NCI-H524 (cell line): ENCODE results near the gene PDF.
"Not testable (repeated sequence)": the region's sequence is repeated elsewhere in the genome, so short reads cannot be mapped to it uniquely, and the experiment has no call there.

Experiments
- DNase-seq, 2 experiments: peaks; one replicate each; lab custom pipeline; 2025; lab: John Stamatoyannopoulos, UW

The PDF gene

DNA sequence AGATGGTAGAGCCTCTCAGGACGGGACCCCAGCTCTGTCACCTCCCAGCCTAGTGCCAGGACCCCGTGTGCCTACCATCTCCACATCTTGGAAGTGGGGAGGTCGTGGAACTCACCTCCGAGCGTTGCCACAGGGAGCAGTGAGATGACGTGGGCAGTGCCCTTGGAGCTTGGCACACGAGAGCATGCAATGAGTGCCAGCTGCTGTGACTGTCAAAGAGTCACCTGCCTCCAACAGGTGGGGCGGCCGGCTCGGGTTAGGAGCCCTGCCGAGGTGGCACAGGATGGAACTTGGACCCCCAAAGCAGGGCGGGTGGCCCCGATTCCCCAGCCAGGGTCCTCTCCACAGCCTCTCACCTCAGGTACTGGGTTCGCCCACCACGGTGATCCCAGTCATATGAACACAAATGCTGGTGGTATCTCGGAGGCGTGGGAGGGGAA lies 13.8 kb downstream of the PDF start:
- no peak for DNase-seq

DNA sequence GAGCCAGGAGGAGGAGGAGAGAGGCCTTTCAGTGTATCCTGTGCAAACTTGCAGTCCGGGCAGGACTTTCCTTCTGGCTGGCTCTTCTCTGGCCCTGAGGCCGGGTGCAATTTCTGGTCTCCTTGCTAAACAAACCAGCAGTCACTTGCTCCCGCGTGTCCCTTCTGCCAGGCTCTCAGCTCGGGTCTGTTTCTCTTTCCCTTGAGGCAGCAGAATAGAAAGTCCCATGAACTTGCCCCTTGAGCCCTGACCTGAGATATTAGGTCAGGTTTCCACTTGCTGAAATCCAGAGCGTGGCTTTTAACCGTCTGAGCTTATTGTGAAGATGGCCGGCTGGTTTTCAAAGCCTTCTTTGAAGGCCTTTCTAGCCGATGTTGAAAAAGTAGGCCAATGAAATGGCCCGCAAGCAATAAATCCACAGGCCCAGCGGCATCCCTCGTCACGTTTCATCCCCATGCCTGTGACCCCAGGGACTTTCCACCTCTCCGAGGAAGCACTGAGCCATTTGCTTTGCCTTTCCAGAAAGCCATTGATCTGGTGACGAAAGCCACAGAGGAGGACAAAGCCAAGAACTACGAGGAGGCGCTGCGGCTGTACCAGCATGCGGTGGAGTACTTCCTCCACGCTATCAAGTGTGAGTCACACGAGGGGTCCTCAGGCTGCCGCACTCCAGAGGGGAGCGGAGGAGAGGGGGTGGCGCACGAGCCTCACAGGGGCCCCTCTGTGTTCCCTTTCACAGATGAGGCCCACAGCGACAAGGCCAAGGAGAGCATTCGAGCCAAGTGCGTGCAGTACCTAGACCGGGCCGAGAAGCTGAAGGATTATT lies 14.7 kb downstream of the PDF start:
- DNase-seq, result no peak

DNA sequence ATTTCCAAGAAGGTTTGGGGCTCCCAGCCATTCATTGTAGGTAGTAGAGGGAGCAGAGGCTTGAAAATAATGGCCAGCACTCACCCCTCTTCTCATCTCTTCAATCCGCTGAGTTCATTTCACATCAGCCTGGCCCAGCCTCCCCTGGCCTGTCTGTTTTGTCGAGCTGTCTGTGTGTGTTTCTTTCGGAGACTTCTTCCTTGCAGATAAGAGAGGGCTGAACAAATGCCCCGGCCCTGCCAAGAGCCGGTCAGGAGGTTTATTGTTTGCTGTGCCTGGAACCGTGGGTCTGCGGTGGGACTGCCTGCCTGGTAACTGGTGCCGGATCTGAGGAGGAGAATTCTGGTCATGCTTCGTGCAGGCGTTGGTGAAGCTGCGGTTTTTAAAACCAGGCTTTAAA lies 15.9 kb downstream of the PDF start:
- no peak for DNase-seq

DNA sequence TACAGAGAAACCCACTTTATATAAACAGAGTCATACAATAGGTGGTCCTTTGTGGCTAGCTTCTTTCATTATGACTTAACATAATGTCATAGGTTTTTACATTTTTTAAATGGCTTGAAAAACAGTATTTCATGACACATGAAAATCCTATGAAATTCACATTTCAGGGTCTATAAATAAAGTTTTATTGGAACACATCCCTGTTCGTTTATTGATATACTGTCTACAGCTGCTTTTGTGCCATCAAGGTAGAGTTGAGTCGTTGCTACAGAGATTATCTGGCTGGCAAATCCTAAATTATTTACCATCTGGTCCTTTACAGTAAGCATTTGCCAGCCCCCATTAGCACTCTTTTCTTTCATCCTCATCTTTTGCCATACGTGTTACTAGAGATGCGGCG lies 16.9 kb downstream of the PDF start:
- DNase-seq, result peak in 1 of 2 experiments; percentile 68

DNA sequence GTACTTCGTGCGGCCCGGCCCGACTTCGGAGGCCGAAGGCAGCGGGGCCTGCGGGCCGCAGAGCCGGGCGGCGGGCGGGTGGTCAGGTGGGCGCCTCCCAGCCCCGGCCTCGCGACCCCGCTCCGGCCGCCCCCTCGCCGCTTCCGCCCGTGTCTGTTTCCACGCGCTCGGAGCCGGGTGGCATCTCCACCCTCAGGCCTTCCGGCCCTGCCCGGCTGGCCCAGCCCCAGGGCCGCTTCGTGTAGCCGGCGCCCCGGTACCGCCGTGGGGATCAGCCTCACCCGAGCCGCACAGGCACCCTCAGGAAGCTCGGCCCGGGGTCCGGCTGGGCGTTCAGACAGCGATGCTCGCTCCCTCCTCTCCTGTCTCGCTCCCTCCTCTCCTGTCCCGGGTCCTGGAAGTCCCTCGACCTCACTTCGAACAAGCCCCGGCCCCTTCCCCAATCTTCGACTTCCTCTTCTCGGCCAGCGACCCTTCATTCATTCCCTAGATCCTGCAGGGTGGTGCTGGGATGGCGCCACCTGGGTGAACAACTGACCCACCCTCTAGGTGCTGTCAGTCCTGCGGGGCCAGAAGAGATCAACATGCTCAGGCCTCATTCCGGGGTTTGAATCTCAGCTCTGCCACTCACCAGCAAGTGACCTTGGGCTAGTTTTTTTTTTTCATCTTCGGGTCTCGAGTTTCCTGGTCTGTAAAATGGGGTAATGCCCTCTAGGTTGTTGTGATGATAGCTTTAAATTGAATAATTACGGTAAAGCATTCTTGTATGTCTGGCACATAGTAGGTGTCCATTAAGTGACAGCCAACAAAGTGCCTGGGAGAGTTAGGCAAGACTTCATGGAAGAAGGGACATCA lies 18.6 kb downstream of the PDF start:
- peak in 1 of 2 experiments; percentile 52 for DNase-seq

DNA sequence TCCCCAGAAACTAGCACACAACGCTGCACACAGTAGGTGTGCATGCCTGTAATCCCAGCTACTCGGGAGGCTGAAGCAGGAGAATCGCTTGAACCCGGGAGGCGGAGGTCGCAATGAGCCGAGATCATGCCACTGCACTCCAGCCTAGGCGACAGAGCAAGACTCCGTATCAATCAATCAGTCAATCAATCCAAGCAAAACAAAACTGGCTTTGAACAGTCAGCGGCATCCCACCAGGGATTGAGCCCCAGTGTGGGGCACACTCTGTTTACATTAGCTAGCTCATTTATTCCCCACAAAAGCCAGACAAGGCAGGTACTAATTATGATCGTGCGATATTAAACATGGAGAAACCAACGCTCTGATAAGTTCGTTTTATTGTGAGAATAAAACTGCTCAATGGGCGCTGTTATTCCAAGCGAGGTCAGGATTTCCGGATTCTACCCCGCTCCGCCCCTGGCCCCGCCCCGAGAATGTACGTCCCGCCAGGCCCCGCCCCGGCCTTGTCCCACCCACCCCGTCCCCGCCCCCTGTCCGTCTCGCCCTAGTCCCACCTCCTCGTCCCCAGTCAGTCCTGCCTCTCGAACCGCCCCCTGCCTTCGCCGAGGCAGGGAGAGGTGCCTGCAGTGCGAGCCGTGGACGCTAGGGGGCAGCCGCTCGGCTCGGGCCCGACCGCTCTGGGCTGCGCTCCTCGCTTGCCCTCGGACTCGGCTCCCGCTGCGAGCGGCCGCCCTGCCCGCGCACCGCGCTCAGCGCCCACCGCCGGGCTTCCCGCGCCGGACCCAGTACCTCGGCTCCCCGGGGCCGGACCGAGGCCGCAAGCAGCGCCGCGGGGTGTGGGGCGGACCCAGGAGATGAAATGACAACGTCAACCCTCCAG lies 19.5 kb downstream of the PDF start, which contains the start of gene VPS4A:
Gene VPS4A (plus strand): TSS at position 698 of the 880 bp plus-strand sequence. CDS start 162 bp downstream, at position 860.
- peak; percentile 93 to 94 for DNase-seq

DNA sequence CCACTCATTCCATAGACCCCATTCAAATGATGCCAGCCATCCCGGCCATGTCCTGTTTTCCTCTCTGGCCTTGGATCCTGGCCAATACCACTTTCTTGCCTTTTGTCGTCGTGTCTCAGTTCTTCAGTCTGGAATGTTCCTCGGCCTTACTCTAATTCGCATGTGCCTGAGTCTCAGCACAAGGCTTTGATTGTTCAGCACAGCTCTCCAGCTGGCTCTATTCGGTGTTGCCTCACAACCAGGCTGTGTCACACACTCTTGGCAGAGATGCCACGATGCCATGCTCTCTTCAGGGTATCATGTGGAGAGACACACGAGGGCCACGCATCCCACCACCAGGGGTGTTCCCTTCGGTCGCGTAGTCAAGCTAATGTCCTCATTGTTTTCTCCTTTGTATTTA lies 21.1 kb downstream of the PDF start:
- no peak for DNase-seq

DNA sequence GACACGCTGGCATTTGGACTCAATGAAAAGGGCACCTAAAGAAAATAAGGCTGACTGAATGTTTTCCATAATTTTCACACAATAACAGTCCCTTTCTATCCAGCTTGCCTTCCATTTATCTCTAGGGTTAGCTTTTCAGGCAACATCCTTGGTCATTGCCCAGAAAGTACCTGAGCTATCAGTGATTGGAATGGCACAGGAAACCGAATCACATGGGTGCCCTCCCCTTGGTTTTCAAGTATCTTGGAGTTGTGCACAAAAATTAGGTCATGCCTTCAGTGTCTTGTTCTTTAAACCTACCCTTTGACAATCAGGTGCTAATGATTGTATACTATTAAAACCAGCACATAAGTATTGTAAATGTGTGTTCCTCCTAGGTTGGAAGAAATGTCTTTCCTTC lies 22.5 kb downstream of the PDF start:
- DNase-seq, result no peak

DNA sequence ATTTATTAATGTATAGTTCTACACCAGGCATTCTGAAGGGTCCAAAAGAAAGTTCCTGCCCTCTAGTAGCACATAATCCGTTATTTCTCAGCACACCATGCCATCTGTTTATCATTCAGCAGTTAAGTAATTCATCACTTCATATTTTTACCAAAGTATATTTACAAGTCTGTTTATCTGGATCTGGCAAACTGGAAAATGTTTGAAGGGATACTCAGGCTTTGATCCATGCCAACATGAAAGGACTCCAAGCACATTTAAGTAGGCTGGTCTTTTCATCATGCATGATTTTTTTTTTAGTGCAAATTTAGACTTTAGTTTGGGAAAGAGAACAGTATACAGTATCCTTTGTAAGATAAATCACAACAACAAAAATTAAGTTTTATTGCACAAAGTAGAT lies 23.3 kb downstream of the PDF start:
- no peak for DNase-seq

DNA sequence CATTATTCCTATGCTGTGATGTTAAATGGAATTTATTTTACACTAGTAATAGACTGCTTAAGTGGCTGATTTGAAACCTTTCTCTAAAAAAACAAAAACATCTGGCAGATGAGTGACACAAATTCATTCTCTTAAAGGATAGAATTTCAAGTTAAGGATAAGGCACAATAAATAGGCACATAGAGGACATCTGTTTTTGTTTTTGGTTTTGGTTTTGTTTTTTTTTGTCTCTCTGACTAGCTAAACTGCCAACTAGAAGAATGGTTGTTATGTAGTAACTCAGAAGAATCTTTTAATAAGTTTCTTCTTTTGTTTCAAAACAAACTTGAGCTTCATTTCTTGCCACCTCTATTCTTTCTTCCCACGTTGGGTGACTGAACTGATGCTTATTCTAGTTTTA lies 24.4 kb downstream of the PDF start:
- peak in 1 of 2 experiments; percentile 51 for DNase-seq

DNA sequence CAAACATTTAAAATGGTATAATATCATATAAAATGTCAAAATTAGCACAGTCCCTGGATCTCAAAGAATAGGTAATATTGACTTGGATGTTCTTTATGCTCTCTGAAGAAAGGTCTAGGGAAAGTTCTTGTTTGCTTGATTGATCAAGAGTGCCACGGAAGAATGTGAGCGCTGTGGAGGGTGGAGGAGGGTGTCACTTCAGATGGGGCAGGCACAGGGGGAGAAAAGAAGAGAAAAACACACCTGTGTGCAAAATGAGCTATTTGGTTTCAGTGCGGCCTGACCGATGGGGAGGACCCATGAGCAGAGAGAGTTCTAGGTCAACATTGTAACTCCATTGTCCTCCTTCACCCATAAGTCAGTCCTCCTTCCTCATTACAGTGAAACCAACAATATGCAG lies 28.1 kb downstream of the PDF start:
- no peak for DNase-seq

DNA sequence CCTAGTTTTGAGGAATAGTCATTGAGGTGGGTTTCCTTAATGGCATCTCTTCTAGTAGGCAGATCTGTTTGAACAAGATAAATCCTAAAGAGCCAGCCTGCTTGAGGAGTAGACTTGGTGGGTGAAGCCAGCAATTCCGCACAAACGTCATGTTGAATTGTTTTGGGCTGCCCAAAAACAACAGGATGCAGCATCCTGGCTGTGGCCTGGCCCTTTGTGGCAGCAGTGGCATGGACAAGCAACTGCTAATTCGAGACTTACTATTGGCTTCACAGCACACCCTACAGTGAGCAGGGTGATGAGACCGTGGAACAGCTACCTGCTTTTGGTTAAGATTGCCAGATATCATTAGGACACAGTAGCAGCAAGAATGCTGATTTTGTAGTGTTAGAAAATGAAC lies 28.5 kb downstream of the PDF start:
- no peak for DNase-seq

DNA sequence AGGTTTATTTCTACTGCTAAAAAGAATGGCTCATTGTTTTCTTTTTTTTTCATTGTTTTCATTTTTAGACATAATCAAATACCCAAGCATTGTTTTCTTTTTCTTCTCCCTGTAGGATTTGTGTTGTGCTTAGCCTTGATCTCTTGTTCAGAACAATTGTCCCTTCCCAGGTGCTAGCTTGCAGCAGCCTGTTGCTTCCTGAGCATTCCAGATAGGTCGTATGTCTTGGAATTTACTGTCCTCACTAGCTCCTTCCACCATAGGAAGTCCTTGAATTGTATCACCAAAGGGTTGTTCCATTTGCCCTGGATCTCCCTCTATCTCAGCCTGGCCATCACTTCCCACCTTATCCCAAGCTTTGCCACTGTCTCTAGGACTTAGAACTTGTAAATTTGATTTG lies 29.2 kb downstream of the PDF start:
- no peak for DNase-seq

DNA sequence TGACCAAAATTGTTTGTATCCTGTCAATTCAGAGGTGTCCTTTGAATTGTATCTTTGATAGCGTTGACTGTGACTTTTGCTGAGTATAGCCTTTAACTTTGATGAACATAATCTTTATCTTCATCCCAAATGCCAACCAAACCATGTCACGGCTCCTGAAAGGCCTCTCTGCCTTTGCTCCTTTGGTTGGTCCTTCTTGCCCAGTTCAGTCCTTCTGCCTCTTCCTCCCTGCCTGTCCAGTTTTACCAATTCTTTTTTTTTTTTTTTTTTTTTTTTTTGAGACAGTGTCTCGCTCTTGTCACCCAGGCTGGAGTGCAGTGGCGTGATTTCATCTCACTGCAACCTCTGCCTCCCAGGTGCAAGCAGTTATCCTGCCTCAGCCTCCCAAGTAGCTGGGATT lies 32.1 kb downstream of the PDF start:
- DNase-seq, result no peak

DNA sequence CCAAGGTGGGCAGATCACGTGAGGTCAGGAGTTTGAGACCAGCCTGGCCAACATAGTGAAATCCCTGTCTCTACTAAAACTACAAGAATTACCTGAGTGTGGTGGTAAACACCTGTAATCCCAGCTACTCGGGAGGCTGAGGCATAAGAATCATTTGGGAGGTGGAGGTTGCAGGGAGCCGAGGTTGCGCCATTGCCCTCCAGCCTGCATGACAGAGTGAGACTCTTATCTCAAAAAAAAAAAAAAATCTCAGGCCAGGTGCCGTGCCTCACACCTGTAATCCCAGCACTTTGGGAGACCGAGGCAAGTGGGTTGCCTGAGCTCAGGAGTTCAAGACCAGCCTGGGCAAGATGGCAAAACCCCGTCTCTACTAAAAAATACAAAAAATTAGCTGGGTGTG lies 33.6 kb downstream of the PDF start:
- DNase-seq, result not testable (repeated sequence)

DNA sequence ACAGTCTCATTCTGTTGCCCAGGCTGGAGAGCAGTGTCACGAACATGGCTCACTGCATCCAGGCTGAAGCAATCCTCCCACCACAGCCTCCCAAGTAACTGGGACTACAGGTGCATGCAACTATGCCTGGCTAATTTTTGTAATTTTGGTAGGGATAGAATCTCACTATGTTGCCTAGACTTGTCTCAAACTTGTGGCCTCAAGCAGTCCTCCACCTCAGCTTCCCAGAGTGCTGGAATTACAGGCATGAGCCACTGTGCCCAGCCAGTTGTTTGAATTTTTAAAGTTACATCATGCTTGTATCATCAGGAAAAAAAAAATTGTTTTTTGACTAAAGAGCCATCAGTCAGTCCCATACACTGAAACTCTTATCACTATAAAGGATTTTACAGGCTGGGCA lies 36.3 kb downstream of the PDF start:
- no peak for DNase-seq

DNA sequence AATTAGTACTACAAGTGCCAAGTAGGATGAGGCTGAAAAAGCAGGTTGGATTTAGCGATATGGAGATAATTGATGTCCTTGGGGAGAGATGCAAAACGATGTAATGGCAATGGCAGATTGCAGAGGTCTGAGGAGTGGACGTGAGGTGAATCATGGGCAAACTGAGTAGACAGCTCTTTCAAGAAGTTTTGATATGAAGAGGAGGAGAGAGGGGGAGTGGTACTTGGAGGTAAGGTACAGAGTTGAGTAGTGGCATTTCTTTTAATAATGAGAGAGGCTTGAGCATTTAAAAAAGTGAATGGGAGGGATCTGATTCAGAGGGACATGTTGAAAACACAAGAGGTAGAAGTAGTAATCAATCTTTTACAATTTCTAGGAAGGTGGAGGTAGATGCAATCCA lies 37.0 kb downstream of the PDF start:
- DNase-seq, result no peak

DNA sequence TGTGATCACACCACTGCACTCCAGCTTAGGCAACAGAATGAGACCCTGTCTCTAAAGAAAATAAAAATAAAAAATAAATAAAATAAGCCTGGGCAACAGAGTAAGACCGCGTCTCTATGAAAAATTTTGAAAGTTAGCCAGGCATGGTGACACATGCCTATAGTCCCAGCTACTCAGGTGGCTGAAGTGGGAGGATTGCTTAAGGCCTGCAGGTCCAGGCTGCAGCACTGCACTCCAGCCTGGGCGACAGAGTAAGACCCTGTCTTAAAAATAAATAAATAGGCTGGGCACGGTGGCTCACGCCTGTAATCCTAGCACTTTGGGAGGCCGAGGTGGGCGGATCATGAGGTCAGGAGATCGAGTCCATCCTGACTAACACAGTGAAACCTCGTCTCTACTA lies 38.7 kb downstream of the PDF start:
- DNase-seq, result not testable (repeated sequence)

DNA sequence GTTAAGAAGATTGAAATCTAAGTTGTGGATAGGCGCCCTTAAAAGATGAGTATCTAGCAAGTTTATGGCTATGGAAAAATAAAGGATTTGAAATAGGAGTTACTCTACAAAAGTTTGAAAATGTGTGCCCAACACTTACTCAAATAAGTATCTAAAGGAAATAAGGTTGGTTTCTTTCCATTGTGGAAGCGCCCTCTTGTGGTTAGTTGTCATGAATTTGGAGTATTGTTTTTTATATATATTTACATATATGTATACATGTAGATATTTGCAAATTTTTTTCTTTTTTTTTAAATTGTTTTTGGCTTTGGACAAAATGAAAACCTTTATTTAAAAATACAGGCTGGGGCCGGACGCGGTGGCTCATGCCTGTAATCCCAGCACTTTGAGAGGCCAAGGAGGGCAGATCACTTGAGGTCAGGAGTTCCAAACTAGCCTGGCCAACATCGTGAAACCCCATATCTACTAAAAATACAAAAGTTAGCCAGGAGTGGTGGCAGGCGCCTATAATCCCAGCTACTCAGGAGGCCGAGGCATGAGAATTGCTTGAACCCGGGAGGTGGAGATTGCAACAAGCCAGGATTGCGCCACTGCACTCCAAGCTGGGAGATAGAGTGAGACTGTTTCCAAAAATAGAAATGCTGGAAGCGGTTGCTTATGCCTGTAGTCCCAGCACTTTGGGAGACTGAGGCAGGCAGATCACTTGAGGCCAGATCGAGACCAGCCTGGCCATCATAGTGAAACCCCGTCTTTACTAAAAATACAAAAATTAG lies 43.3 kb downstream of the PDF start:
- peak; percentile 5 to 66 for DNase-seq

DNA sequence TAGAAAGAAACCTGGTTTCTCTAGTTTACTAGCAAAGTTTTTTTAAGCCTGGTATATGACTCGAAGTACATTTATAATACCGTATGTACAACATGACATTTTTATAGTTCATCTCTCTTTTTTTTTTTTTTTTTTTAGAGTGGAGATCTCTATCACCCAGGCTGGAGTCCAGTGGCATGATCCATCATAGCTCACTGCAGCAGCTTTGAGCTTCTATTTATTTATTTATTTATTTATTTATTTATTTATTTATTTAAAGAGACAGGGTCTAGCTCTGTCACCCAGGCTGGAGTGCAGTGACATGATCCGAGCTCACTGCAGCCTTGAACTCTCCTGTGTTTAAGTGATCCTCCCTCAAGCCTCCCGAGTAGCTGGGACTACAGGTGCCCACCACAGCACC lies 45.1 kb downstream of the PDF start:
- DNase-seq, result no peak

DNA sequence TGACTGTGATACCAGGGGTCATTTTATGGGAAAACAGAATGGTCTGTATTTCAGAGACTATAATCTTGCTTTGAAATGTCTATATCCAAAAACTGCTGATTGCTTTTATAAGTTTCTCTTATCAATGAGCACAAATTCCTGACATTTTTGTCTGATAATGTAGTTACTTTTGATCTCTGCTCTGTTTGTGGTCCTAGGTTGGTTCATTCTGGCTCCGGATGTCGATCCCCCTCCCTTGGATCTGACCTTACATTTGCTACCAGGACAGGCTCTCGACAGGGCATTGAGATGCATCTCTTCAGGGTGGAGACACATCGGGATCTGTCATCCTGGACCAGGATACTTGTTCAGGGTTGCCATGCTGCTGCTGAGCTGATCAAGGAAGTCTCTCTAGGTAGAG lies 46.5 kb downstream of the PDF start:
- DNase-seq, result no peak
